Tibial nerve (tissue), 4 donors: ENCODE data around the gene ASIC1. TPM values are rescaled to one million over a fixed set of nuclear protein-coding genes. Genes with fewer than 3 reads are reported as not detected.
A peak's percentile ranks its signal among the peaks of the same experiment; 100 is the strongest.
"Not testable (repeated sequence)": the region's sequence is repeated elsewhere in the genome, so short reads cannot be mapped to it uniquely, and the experiment has no call there.

Experiments
- DNase-seq, 2 donors: peaks; one replicate each; pipeline ENCODE4 v3.0.0-alpha.2; 2019; ENCODE audit warnings: low spot score in 2 of 2
- H3K27ac ChIP-seq, 4 donors: fragments of 200-600 bp; sonication (generic) in 3 of 4; one replicate each; pipeline ENCODE4 v1.5.1; 2017 to 2019; ENCODE audit warnings: mild to moderate bottlenecking in 1 of 4
- H3K27me3 ChIP-seq, 2 donors: fragments of 200-600 bp; sonication (generic) in 1 of 2; one replicate each; pipeline versions ENCODE4 v1.5.1 to v1.6.0; 2017 to 2019
- H3K36me3 ChIP-seq, 3 donors: fragments of 200-600 bp; sonication (generic); one replicate each; pipeline ENCODE4 v1.5.1; 2018 to 2019
- H3K4me1 ChIP-seq, 4 donors: fragments of 200-600 bp; sonication (generic) in 3 of 4; one replicate each; pipeline ENCODE4 v1.5.1; 2017 to 2019
- H3K4me3 ChIP-seq, 4 donors: fragments of 200-600 bp; sonication (generic) in 3 of 4; one replicate each; pipeline ENCODE4 v1.5.1; 2017 to 2019; ENCODE audit warnings: mild to moderate bottlenecking in 1 of 4, moderate library complexity in 1 of 4
- H3K9me3 ChIP-seq, 4 donors: fragments of 200-600 bp; sonication (generic) in 3 of 4; one replicate each; pipeline ENCODE4 v1.5.1; 2017 to 2019
- CTCF ChIP-seq, 5 experiments: fragments of 200-600 bp in 3 of 5; fragments of 450-650 bp in 2 of 5; sonication (generic) in 3 of 5; IDR thresholded peaks; one replicate each; pipeline ENCODE4 v1.5.1; 2016 to 2019; ENCODE audit warnings: antibody characterized with exemption in 5 of 5, mild to moderate bottlenecking in 3 of 5, moderate library complexity in 2 of 5
- EP300 ChIP-seq, 2 donors: sonication (generic); formaldehyde crosslinking; IDR thresholded peaks; one replicate each; pipeline ENCODE4 v1.6.1; 2017; ENCODE audit warnings: antibody characterized with exemption in 2 of 2, mild to moderate bottlenecking in 1 of 2
- POLR2A ChIP-seq, 2 donors: fragments of 450-650 bp; IDR thresholded peaks; one replicate each; pipeline ENCODE4 v1.6.1; 2017; ENCODE audit warnings: antibody characterized with exemption in 2 of 2, mild to moderate bottlenecking in 2 of 2, moderate library complexity in 2 of 2
- WGBS, 2 donors: methylation state at CpG; one replicate each; pipeline ENCODE4 v1.1.5; 2018; 5-methylcytosine and 5-hydroxymethylcytosine counted together
- total RNA-seq, 4 donors: library from RNA; depleted of rRNA; stranded (reverse); fragments of >200 nt; gene quantifications; one replicate each; pipeline ENCODE4 v1.1.0, GENCODE V29; 2016

The ASIC1 gene
- total RNA-seq, 4 donors from 2014 or later, result 1.8 to 4.2 (median 2.9) TPM; not detected in 1

- TF ChIP-seq POLR2A (IDR thresholded peaks at IDR 0.05) (no peak), EP300 (IDR thresholded peaks at IDR 0.05) (no peak), CTCF (IDR thresholded peaks at IDR 0.05) (no peak)
- WGBS, 2 donors, result 96 to 98% methylated on average over 1 of the region's 1 CpG
- H3K27ac ChIP-seq, result no peak overlapping the region
- no peak overlapping the region for H3K4me3 ChIP-seq
- H3K27me3 ChIP-seq, result no peaks in the 10 kb centered on the region
- H3K9me3 ChIP-seq, result no peaks in the 10 kb centered on the region
- no peaks in the 10 kb centered on the region for H3K36me3 ChIP-seq
- peaks cover 0 to 18% (median 9%) of the 10 kb centered on the region in 4 donors for H3K4me1 ChIP-seq
- DNase-seq, result no peak
Observed at GRCh38 chr12:50022903-50023302, 34.5 kb upstream of the ASIC1 start.

GRCh38 chr12:50024227-50024626, 33.2 kb upstream of the ASIC1 start:
- 80% methylated on average over 8 of the region's 8 CpGs for WGBS, 2 donors
- no peak for DNase-seq
- no peaks in the 10 kb centered on the region for H3K36me3 ChIP-seq
- no peaks in the 10 kb centered on the region for H3K27me3 ChIP-seq
- peaks cover 0 to 12% (median 9%) of the 10 kb centered on the region in 4 donors for H3K4me1 ChIP-seq
- TF ChIP-seq POLR2A (IDR thresholded peaks at IDR 0.05), result no peak
- TF ChIP-seq EP300 (IDR thresholded peaks at IDR 0.05), result no peak
- no peak for TF ChIP-seq CTCF (IDR thresholded peaks at IDR 0.05)
- H3K27ac ChIP-seq, result no peak overlapping the region
- H3K9me3 ChIP-seq, result no peaks in the 10 kb centered on the region
- H3K4me3 ChIP-seq, result peak overlapping the region in 1 of 4 donors; percentile 87

- no peak for DNase-seq
- no peak for TF ChIP-seq POLR2A (IDR thresholded peaks at IDR 0.05)
- TF ChIP-seq CTCF (IDR thresholded peaks at IDR 0.05), result no peak
- TF ChIP-seq EP300 (IDR thresholded peaks at IDR 0.05), result no peak
- Histone ChIP-seq H3K27me3 (no peaks in the 10 kb centered on the region), H3K4me3 (peak overlapping the region; percentile 49 to 87 (median 64)), H3K9me3 (no peaks in the 10 kb centered on the region), H3K27ac (peak overlapping the region in 2 of 4 donors; percentile 60 to 81), H3K36me3 (no peaks in the 10 kb centered on the region), H3K4me1 (peaks cover 0 to 12% (median 9%) of the 10 kb centered on the region in 4 donors)
- 1% methylated on average over 16 of the region's 16 CpGs for WGBS, 2 donors
Observed at GRCh38 chr12:50024805-50025186, 32.6 kb upstream of the ASIC1 start.

GRCh38 chr12:50025187-50026059, 32.0 kb upstream of the ASIC1 start, which contains the start of gene RACGAP1:
Gene RACGAP1 (minus strand): TSS chr12:50025494. CDS start chr12:50016715, 8,779 bp downstream.
- peak within 1 kb of the TSS; percentile 3 to 81 (median 62) for H3K27ac ChIP-seq
- peaks cover 0 to 12% (median 9%) of the 10 kb centered on the region in 4 donors for H3K4me1 ChIP-seq
- no peaks in the 10 kb centered on the region for H3K9me3 ChIP-seq
- H3K27me3 ChIP-seq, result peaks cover 0 to under 1% of the 10 kb centered on the region in 2 donors
- peak; percentile 84 to 99 for TF ChIP-seq EP300 (IDR thresholded peaks at IDR 0.05)
- TF ChIP-seq CTCF (IDR thresholded peaks at IDR 0.05), result no peak
- peak in 1 of 2 donors; percentile 39 for TF ChIP-seq POLR2A (IDR thresholded peaks at IDR 0.05)
- peak within 1 kb of the TSS; percentile 49 to 87 (median 64) for H3K4me3 ChIP-seq
- peak; percentile 83 to 91 for DNase-seq
- no peaks in the 10 kb centered on the region for H3K36me3 ChIP-seq
- WGBS, 2 donors, result 5% methylated on average over 47 of the region's 47 CpGs

GRCh38 chr12:50026691-50027090, 30.7 kb upstream of the ASIC1 start:
- no peaks in the 10 kb centered on the region for H3K9me3 ChIP-seq
- H3K27ac ChIP-seq, result no peak overlapping the region
- no peaks in the 10 kb centered on the region for H3K36me3 ChIP-seq
- 90 to 98% methylated on average over 3 of the region's 3 CpGs for WGBS, 2 donors
- peaks cover 0 to 12% (median 9%) of the 10 kb centered on the region in 4 donors for H3K4me1 ChIP-seq
- no peak overlapping the region for H3K4me3 ChIP-seq
- DNase-seq, result no peak
- TF ChIP-seq POLR2A (IDR thresholded peaks at IDR 0.05) (no peak), EP300 (IDR thresholded peaks at IDR 0.05) (no peak), CTCF (IDR thresholded peaks at IDR 0.05) (no peak)
- peaks cover 0 to 14% of the 10 kb centered on the region in 2 donors for H3K27me3 ChIP-seq

GRCh38 chr12:50030449-50030848, 26.9 kb upstream of the ASIC1 start:
- not testable (repeated sequence) for H3K4me1 ChIP-seq, H3K4me3 ChIP-seq, DNase-seq, H3K27ac ChIP-seq, H3K9me3 ChIP-seq, H3K36me3 ChIP-seq
- peaks cover 0 to 37% of the 10 kb centered on the region in 2 donors for H3K27me3 ChIP-seq
- WGBS, 2 donors, result 80 to 82% methylated on average over 9 of the region's 9 CpGs
